NCI-H1092 (cell line): ENCODE results near the gene CLP1.
"Not testable (repeated sequence)": the region's sequence is repeated elsewhere in the genome, so short reads cannot be mapped to it uniquely, and the experiment has no call there.

ENCODE experiments used
- DNase-seq: peaks from one replicate; lab custom pipeline; 2025; lab: John Stamatoyannopoulos, UW

The CLP1 gene

GRCh38 chr11:57641011-57641807 is 16.4 kb upstream of the CLP1 start:
- DNase-seq, result no peak

GRCh38 chr11:57643802-57644201 is 13.8 kb upstream of the CLP1 start:
- no peak for DNase-seq

- peak; percentile 68 for DNase-seq
These were observed 12.5 kb upstream of the CLP1 start for GRCh38 chr11:57644748-57645688.

- no peak for DNase-seq
These were observed 11.9 kb upstream of the CLP1 start for GRCh38 chr11:57645689-57646085.

- no peak for DNase-seq
These were observed 11.3 kb upstream of the CLP1 start for GRCh38 chr11:57646194-57646798.

GRCh38 chr11:57646799-57647303 is 10.7 kb upstream of the CLP1 start:
- DNase-seq, result no peak

GRCh38 chr11:57647372-57647771 is 10.2 kb upstream of the CLP1 start:
- no peak for DNase-seq

- no peak for DNase-seq
These were observed 9.4 kb upstream of the CLP1 start for GRCh38 chr11:57647960-57648800.

- DNase-seq, result no peak
These were observed 8.5 kb upstream of the CLP1 start for GRCh38 chr11:57648801-57649735.

GRCh38 chr11:57649826-57650738 is 7.5 kb upstream of the CLP1 start, which contains the start of gene YPEL4:
Gene YPEL4, minus strand, starts transcription at chr11:57649912. Its CDS starts 2,805 bp downstream, at chr11:57647107.
- no peak for DNase-seq

GRCh38 chr11:57650739-57651090 is 6.8 kb upstream of the CLP1 start:
- DNase-seq, result no peak

- DNase-seq, result no peak
These were observed 6.2 kb upstream of the CLP1 start for GRCh38 chr11:57651408-57651807.

GRCh38 chr11:57652230-57652629 is 5.3 kb upstream of the CLP1 start:
- not testable (repeated sequence) for DNase-seq

GRCh38 chr11:57652662-57653061 is 4.9 kb upstream of the CLP1 start:
- DNase-seq, result no peak

GRCh38 chr11:57653163-57653562 is 4.4 kb upstream of the CLP1 start:
- no peak for DNase-seq

GRCh38 chr11:57656885-57657193 is 723 bp upstream of the CLP1 start:
- DNase-seq, result no peak

GRCh38 chr11:57658023-57658361 is 430 bp downstream of the CLP1 start:
- no peak for DNase-seq

GRCh38 chr11:57659669-57660068 is 2.1 kb downstream of the CLP1 start:
- no peak for DNase-seq

- no peak for DNase-seq
These were observed 5.3 kb downstream of the CLP1 start for GRCh38 chr11:57662893-57663292.

GRCh38 chr11:57663975-57664374 is 6.4 kb downstream of the CLP1 start:
- no peak for DNase-seq
